ENCODE measurements around the gene WNT9A. TPM values are rescaled to one million over a fixed set of nuclear protein-coding genes. Genes with fewer than 3 reads are reported as not detected.
A peak's percentile ranks its signal among the peaks of the same experiment; 100 is the strongest.

Gene WNT9A
- total RNA-seq, 1 experiment from 2014 or later, result 0.24 TPM

DNA sequence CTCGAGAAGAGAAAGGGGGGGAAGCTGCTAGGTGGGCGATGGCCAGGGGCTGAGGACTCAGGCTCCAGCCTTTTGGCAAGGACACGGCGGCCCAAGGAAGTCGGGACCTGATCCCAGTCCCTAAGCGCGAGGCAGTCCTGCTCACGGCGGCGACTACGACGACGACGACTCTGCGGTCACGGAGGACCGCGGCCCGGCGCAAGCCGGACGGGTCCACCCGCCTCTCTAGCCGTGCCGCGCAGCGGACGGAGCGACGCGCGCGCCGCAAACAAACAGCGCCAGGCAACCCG lies 401 bp downstream of the WNT9A start:
- no peak for TF ChIP-seq CTCF (IDR thresholded peaks at IDR 0.05; ENCODE audit: unreplicated experiment)
- Mint-ChIP-seq H3K36me3 (ENCODE audit: insufficient read depth, unreplicated experiment) (peaks cover 23% of the 10 kb centered on the region), H3K4me1 (ENCODE audit: low read depth, unreplicated experiment) (peaks cover 13% of the 10 kb centered on the region), H3K9me3 (ENCODE audit: low read depth, unreplicated experiment) (no peaks in the 10 kb centered on the region), H3K4me3 (ENCODE audit: low read depth, unreplicated experiment) (peak overlapping the region; percentile 68), H3K27me3 (ENCODE audit: unreplicated experiment) (peaks cover 55% of the 10 kb centered on the region), H3K27ac (ENCODE audit: unreplicated experiment) (no peak overlapping the region)
- intact Hi-C loops (cut with micrococcal nuclease; ENCODE audit: unreplicated experiment), result loop anchor here (2.0 kb wide), 1 partner anchor 161 kb away; no protein-coding TSS in a partner anchor
- BruUV-seq (replicated peaks), result no TSS peak
- CTCF ChIA-PET, result no interaction called here
- DNase-seq, result no peak

DNA sequence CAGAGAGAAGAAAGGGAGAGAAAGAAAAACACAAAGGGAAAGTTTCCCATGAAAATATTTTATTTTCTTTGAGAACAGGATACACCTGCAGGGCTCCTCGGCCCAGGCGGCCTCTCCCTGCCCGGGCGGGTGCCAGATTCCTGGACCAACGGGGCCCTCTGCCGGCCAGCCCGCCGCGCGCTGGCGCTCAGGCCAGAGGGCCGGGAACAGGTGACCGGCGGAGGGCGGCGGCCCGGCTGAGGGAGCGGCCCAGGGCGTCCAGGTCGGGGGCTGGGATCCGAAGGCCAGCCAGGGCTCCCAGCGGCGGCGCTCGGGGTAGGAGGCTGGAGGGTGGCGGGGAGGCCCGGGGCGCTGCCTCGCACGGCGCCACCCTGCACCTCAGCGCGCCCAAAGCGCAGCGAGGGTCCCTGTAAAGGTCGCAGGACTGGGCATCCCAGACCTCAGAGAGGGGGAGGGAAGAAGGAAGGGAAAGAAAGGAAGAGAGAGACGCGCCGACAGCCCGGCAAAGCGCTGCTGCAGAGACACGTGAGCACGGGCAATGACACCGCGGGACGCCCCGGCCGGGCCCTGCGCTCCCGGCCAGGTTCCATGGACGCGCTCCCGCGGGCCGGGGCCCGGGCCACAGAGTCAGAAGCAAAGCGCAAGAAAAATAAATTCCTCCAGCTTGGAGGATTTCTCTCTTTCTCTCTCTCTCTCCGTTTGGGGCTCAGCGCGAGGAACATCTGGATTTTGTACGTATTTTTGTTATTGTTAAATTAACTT lies 927 bp downstream of the WNT9A start:
- CTCF ChIA-PET, result interaction anchor here (1.9 kb wide), 1 partner anchor 184 kb away, joined by 11 read pairs; no protein-coding TSS in a partner anchor
- TF ChIP-seq CTCF (IDR thresholded peaks at IDR 0.05; ENCODE audit: unreplicated experiment), result peak; percentile 87
- intact Hi-C loops (cut with micrococcal nuclease; ENCODE audit: unreplicated experiment), result loop anchor here (1.0 to 2.0 kb wide), 4 partner anchors 37 to 466 kb away; no protein-coding TSS in a partner anchor
- Mint-ChIP-seq H3K36me3 (ENCODE audit: insufficient read depth, unreplicated experiment) (peaks cover 23% of the 10 kb centered on the region), H3K27me3 (ENCODE audit: unreplicated experiment) (peaks cover 55% of the 10 kb centered on the region), H3K4me3 (ENCODE audit: low read depth, unreplicated experiment) (peak overlapping the region; percentile 68), H3K9me3 (ENCODE audit: low read depth, unreplicated experiment) (no peaks in the 10 kb centered on the region), H3K4me1 (ENCODE audit: low read depth, unreplicated experiment) (peaks cover 13% of the 10 kb centered on the region), H3K27ac (ENCODE audit: unreplicated experiment) (peak overlapping the region; percentile 2)
- peak; percentile 95 for DNase-seq
- BruUV-seq (replicated peaks), result no TSS peak

- no peak for TF ChIP-seq CTCF (IDR thresholded peaks at IDR 0.05; ENCODE audit: unreplicated experiment)
- peak overlapping the region; percentile 68 for H3K4me3 Mint-ChIP-seq (ENCODE audit: low read depth, unreplicated experiment)
- H3K27me3 Mint-ChIP-seq (ENCODE audit: unreplicated experiment), result peaks cover 55% of the 10 kb centered on the region
- intact Hi-C loops (cut with micrococcal nuclease; ENCODE audit: unreplicated experiment), result loop anchor here (1.0 to 2.0 kb wide), 4 partner anchors 36 to 465 kb away; no protein-coding TSS in a partner anchor
- H3K27ac Mint-ChIP-seq (ENCODE audit: unreplicated experiment), result peak overlapping the region; percentile 2
- no peaks in the 10 kb centered on the region for H3K9me3 Mint-ChIP-seq (ENCODE audit: low read depth, unreplicated experiment)
- DNase-seq, result peak; percentile 82
- H3K36me3 Mint-ChIP-seq (ENCODE audit: insufficient read depth, unreplicated experiment), result peaks cover 23% of the 10 kb centered on the region
- CTCF ChIA-PET, result interaction anchor here (0.5 to 1.9 kb wide), 2 partner anchors 183 to 787 kb away, joined by 7 to 11 read pairs; no protein-coding TSS in a partner anchor
- H3K4me1 Mint-ChIP-seq (ENCODE audit: low read depth, unreplicated experiment), result peaks cover 13% of the 10 kb centered on the region
- no TSS peak for BruUV-seq (replicated peaks)
Observed at GRCh38 chr1:227945891-227946623, 1.7 kb downstream of the WNT9A start.

GRCh38 chr1:227944931-227945890 lies 2.5 kb downstream of the WNT9A start:
- H3K4me3 Mint-ChIP-seq (ENCODE audit: low read depth, unreplicated experiment), result peak overlapping the region; percentile 68
- H3K27me3 Mint-ChIP-seq (ENCODE audit: unreplicated experiment), result peaks cover 55% of the 10 kb centered on the region
- no TSS peak for BruUV-seq (replicated peaks)
- no peaks in the 10 kb centered on the region for H3K9me3 Mint-ChIP-seq (ENCODE audit: low read depth, unreplicated experiment)
- intact Hi-C loops (cut with micrococcal nuclease; ENCODE audit: unreplicated experiment), result no loop called here
- no peak for DNase-seq
- H3K27ac Mint-ChIP-seq (ENCODE audit: unreplicated experiment), result no peak overlapping the region
- H3K4me1 Mint-ChIP-seq (ENCODE audit: low read depth, unreplicated experiment), result peaks cover 13% of the 10 kb centered on the region
- CTCF ChIA-PET, result interaction anchor here (0.5 to 1.9 kb wide), 2 partner anchors 182 to 786 kb away, joined by 7 to 11 read pairs; no protein-coding TSS in a partner anchor
- peaks cover 23% of the 10 kb centered on the region for H3K36me3 Mint-ChIP-seq (ENCODE audit: insufficient read depth, unreplicated experiment)
- no peak for TF ChIP-seq CTCF (IDR thresholded peaks at IDR 0.05; ENCODE audit: unreplicated experiment)
